HepG2 (cell line): ENCODE results near the gene KMT2D. TPM values are rescaled to one million over a fixed set of nuclear protein-coding genes. Genes with fewer than 3 reads are reported as not detected.

Experiments used
- ATAC-seq: fragments of 200-7000 bp; cut with Tn5 transposase; 3 replicates; pipeline ENCODE4 v1.9.1; 2020; ENCODE audit warnings: mild to moderate bottlenecking, moderate library complexity
- BruUV-seq: library from RNA; stranded (reverse); fragments of 400-500 nt; replicated peaks from 2 replicates; lab custom pipeline; 2021; lab: Mats Ljungman, UMichigan
- CTCF ChIA-PET: fragments of 300-600 bp; formaldehyde crosslinking; extraction: SDS; loops from one replicate; lab custom pipeline; 2021; ENCODE audit warnings: low total read pairs, inconsistent platforms, low intra/inter-chr PET ratio; lab: Yijun Ruan, JAX
- POLR2A ChIA-PET: fragments of 350-600 bp; sonication (Branson Sonifier 250); formaldehyde crosslinking; loops from one replicate; lab custom pipeline; 2020; ENCODE audit warnings: antibody characterized with exemption, inconsistent platforms; lab: Yijun Ruan, JAX
- DNase-seq: peaks from one replicate; pipeline ENCODE4 v3.0.0-alpha.2; 2015; ENCODE audit warnings: low spot score
- FAIRE-seq: peaks from 3 replicates; lab custom pipeline; 2011; peaks lifted over from hg19 to GRCh38; lab: Jason Lieb, UNC
- H2AFZ ChIP-seq: one replicate; pipeline ENCODE4 v1.6.1; 2011; ENCODE audit warnings: low read length, inconsistent platforms
- H3K27ac ChIP-seq: fragments of 300-600 bp; 3 replicates; pipeline ENCODE4 v1.8.0; 2011; ENCODE audit warnings: mixed run types, mild to moderate bottlenecking, mixed read lengths, low read length, inconsistent platforms; ENCODE audit not compliant: insufficient read depth; ENCODE audit errors: extremely low read length
- H3K27me3 ChIP-seq, 2 experiments: fragments of 200-600 bp in 1 of 2; 2 replicates in 1 of 2; 3 replicates in 1 of 2; pipeline versions ENCODE4 v1.6.0 to v1.8.0; 2011; ENCODE audit warnings: low read length in 2 of 2, mild to moderate bottlenecking in 2 of 2, moderate library complexity in 2 of 2, inconsistent platforms in 1 of 2; ENCODE audit not compliant: insufficient read depth in 2 of 2, control insufficient read depth in 1 of 2
- H3K36me3 ChIP-seq, 2 experiments: fragments of 200-600 bp in 1 of 2; replicated peaks in 1 of 2; 2 replicates in 1 of 2; 3 replicates in 1 of 2; pipeline versions ENCODE4 v1.5.1 to v1.8.0; 2011; ENCODE audit warnings: low read length in 2 of 2, inconsistent platforms in 1 of 2; ENCODE audit not compliant: insufficient read depth in 2 of 2, control insufficient read depth in 1 of 2
- H3K4me1 ChIP-seq: 2 replicates; pipeline ENCODE4 v1.5.1; 2012; ENCODE audit warnings: low read length, inconsistent platforms; ENCODE audit not compliant: insufficient read depth
- H3K4me2 ChIP-seq: 2 replicates; pipeline ENCODE4 v1.6.0; 2011; ENCODE audit warnings: low read depth, low read length, inconsistent platforms
- H3K4me3 ChIP-seq, 3 experiments: fragments of 200-600 bp in 1 of 3; sonication (generic), shearing (Covaris generic) in 1 of 3; replicated peaks in 1 of 3; 2 replicates each; pipeline ENCODE4 v1.5.1; 2011 to 2016; ENCODE audit warnings: low read length in 3 of 3, inconsistent platforms in 2 of 3, low read depth in 2 of 3, mild to moderate bottlenecking in 2 of 3, control low read depth in 1 of 3, mixed read lengths in 1 of 3; ENCODE audit not compliant: insufficient read depth in 1 of 3
- H3K79me2 ChIP-seq: one replicate; pipeline ENCODE4 v1.6.1; 2011; ENCODE audit warnings: low read length, inconsistent platforms; ENCODE audit not compliant: insufficient read depth
- H3K9ac ChIP-seq: 2 replicates; pipeline ENCODE4 v1.6.0; 2011; ENCODE audit warnings: mild to moderate bottlenecking, low read depth, low read length, inconsistent platforms; ENCODE audit not compliant: insufficient read depth
- H3K9me3 ChIP-seq: 2 replicates; pipeline ENCODE4 v1.5.1; 2012; ENCODE audit warnings: mild to moderate bottlenecking, low read length
- H4K20me1 ChIP-seq: 2 replicates; pipeline ENCODE4 v1.6.0; 2011; ENCODE audit warnings: inconsistent platforms, mild to moderate bottlenecking, low read length, moderate library complexity; ENCODE audit not compliant: insufficient read depth
- DNMT1 ChIP-seq: sonication (generic); formaldehyde crosslinking; IDR thresholded peaks from 2 replicates; pipeline ENCODE4 v1.5.1; 2020; ENCODE audit warnings: mild to moderate bottlenecking, missing genetic modification reagents
- GZF1 ChIP-seq: sonication (generic); formaldehyde crosslinking; IDR thresholded peaks from 2 replicates; pipeline ENCODE4 v1.5.1; 2020; ENCODE audit warnings: mild to moderate bottlenecking, missing genetic modification reagents
- HNRNPL ChIP-seq: fragments of 200-400 bp; formaldehyde crosslinking; IDR thresholded peaks from 2 replicates; pipeline ENCODE4 v1.6.1; 2017; ENCODE audit warnings: mild to moderate bottlenecking, low read depth, low read length
- HOXA9 ChIP-seq: sonication (generic); formaldehyde crosslinking; IDR thresholded peaks from 2 replicates; pipeline ENCODE4 v1.8.1; 2022; ENCODE audit warnings: missing genetic modification reagents, mild to moderate bottlenecking, moderate library complexity, borderline replicate concordance
- NCOA2 ChIP-seq: sonication (generic); formaldehyde crosslinking; IDR thresholded peaks from 2 replicates; pipeline ENCODE4 v1.8.0; 2022; ENCODE audit warnings: inconsistent platforms
- SMC3 ChIP-seq: IDR thresholded peaks from 2 replicates; pipeline ENCODE4 v1.6.1; 2011; ENCODE audit warnings: low read length, improper control_type of control experiment
- TEAD3 ChIP-seq: optimal IDR thresholded peaks from 2 replicates; pipeline ENCODE3; 2016; ENCODE audit warnings: borderline replicate concordance
- YY1 ChIP-seq: IDR thresholded peaks from 2 replicates; pipeline ENCODE4 v1.6.1; 2011; ENCODE audit warnings: low read length, low read depth, moderate library complexity, mild to moderate bottlenecking; ENCODE audit not compliant: insufficient read depth, insufficient replicate concordance
- ZKSCAN8 ChIP-seq: IDR thresholded peaks from 2 replicates; pipeline ENCODE4 v1.6.1; 2016; ENCODE audit warnings: borderline replicate concordance, missing genetic modification reagents, missing compliant biosample characterization
- ZNF614 ChIP-seq: IDR thresholded peaks from 2 replicates; pipeline ENCODE4 v1.6.1; 2018; ENCODE audit warnings: missing biosample characterization, missing genetic modification reagents, inconsistent platforms, borderline replicate concordance
- ZNF709 ChIP-seq: sonication (generic); formaldehyde crosslinking; IDR thresholded peaks from 2 replicates; pipeline ENCODE4 v1.5.0; 2020; ENCODE audit warnings: mild to moderate bottlenecking, missing genetic modification reagents
- ZNF75D ChIP-seq: sonication (generic); formaldehyde crosslinking; IDR thresholded peaks from 2 replicates; pipeline ENCODE4 v1.8.1; 2023; ENCODE audit warnings: missing genetic modification reagents, mild to moderate bottlenecking, borderline replicate concordance
- ZNF775 ChIP-seq: sonication (generic); formaldehyde crosslinking; IDR thresholded peaks from 2 replicates; pipeline ENCODE4 v1.4.0; 2020; ENCODE audit warnings: missing genetic modification reagents, mild to moderate bottlenecking, moderate library complexity, borderline replicate concordance
- ZNF839 ChIP-seq: sonication (generic); formaldehyde crosslinking; IDR thresholded peaks from 2 replicates; pipeline ENCODE4 v1.4.0; 2020; ENCODE audit warnings: missing genetic modification reagents, mild to moderate bottlenecking, borderline replicate concordance
- WGBS: methylation state at CpG from one replicate; pipeline ENCODE4 v1.1.6; 2017; ENCODE audit warnings: low lambda C conversion rate; 5-methylcytosine and 5-hydroxymethylcytosine counted together
- in situ Hi-C: cut with HindIII; loops from 2 replicates; pipeline ENCODE4 v1.10.0; 2017; ENCODE audit warnings: low pct_unique_long_range_greater_than_20kb; ENCODE audit not compliant: extremely low pct_ligation_motif_present
- intact Hi-C: fragments of 100-400 bp; cut with micrococcal nuclease; formaldehyde crosslinking; loops from one replicate; pipeline ENCODE4 v1.10.0; 2022; ENCODE audit not compliant: unreplicated experiment
- polyA plus RNA-seq, 8 experiments: library from polyadenylated mRNA; depleted of rRNA in 3 of 8; stranded (reverse) in 7 of 8; unstranded in 1 of 8; fragments of >200 nt; fragmentation: Illumina TruSeq in 4 of 8; extraction: Trizol in 4 of 8; gene quantifications; 2 replicates each; pipeline versions ENCODE4 v1.2.1 to v1.2.3, GENCODE V29; 2011 to 2016; ENCODE audit warnings: low read depth in 4 of 8, missing spikeins in 1 of 8, mixed read lengths in 1 of 8; ENCODE audit not compliant: insufficient read depth in 1 of 8
- total RNA-seq, 5 experiments: library from RNA; depleted of rRNA; stranded (reverse); fragments of >200 nt; fragmentation: Illumina TruSeq; extraction: Trizol; gene quantifications; 2 replicates each; pipeline ENCODE4 v1.2.3, GENCODE V29; 2016; ENCODE audit warnings: low read depth in 1 of 5
- TF ChIP-seq, protein P1 (sequence below): sonication (generic); formaldehyde crosslinking; IDR thresholded peaks from 2 replicates; pipeline ENCODE4 v1.4.0; 2020; ENCODE audit warnings: missing genetic modification reagents, borderline replicate concordance

KMT2D gene
- total and polyA plus RNA-seq, 2 of the 13 experiments (the other 11 are each of a cell fraction or from before 2014, with no cell fraction given), result 8.1 to 10.4 TPM

DNA sequence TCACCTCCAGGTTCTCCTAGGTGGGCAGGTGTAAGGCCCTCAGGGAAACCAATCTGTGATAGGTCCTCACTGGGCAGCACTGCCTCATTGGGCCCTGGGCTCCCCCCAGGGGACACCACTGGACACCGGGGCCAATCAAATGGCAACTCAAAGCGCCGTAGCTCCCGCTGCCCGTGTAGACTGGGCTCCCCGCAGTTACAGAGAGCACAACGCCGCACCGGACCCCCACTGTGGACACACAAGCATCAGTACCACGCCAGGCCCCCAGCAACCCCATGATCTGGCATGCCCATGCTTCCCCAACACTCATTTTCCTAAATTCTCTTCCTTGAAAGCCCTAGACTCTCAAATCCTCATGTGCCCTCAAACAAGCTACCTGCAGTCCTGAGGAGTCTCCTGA, 6.1 kb downstream of the KMT2D start:
- no peak overlapping the region for H3K27ac ChIP-seq
- DNase-seq, result no peak
- no peak for ATAC-seq
- no peak overlapping the region for H3K4me3 ChIP-seq
- ChIA-PET POLR2A (no interaction called here), CTCF (no interaction called here)
- H3K79me2 ChIP-seq, result peaks cover 50% of the 10 kb centered on the region
- H3K9ac ChIP-seq, result no peak overlapping the region
- no peaks in the 10 kb centered on the region; a peak in 1 of 5 replicates for H3K27me3 ChIP-seq
- peaks cover 59% of the 10 kb centered on the region for H4K20me1 ChIP-seq
- H3K9me3 ChIP-seq, result no peaks in the 10 kb centered on the region
- no peak overlapping the region for H3K4me2 ChIP-seq
- H2AFZ ChIP-seq, result no peak overlapping the region
- H3K36me3 ChIP-seq, result peaks cover 46 to 63% of the 10 kb centered on the region in 2 experiments
- intact Hi-C loops (no loop called here), in situ Hi-C loops (no loop called here)
- 98% methylated on average over 8 of the region's 10 CpGs for WGBS
- TF ChIP-seq ZNF775 (CRISPR knock-in tag) (no peak), SMC3 (no peak), HNRNPL (no peak)
- peaks cover 42% of the 10 kb centered on the region for H3K4me1 ChIP-seq
- FAIRE-seq, result no peak
- no TSS peak for BruUV-seq

DNA sequence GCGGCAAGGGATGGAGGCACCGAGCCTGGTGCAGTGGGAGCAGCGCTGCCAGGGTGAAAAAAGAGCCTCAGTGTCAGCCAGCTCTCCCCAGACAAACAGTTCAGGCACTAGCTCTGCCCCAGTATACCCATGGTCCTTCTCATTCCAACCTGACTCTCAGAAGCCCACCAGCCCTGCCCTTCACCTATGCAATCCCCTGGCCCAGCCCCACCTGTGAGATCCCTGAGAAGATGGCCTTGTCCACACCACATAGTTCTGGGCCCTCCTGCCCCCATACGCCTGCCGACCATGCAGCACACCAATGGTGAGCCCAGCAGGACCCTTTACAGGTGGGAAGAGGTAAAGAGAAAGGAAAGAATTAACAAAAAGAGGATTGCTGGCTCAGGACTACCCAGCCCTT, 6.5 kb downstream of the KMT2D start:
- intact Hi-C loops (no loop called here), in situ Hi-C loops (no loop called here)
- ChIA-PET CTCF (no interaction called here), POLR2A (no interaction called here)
- no peak overlapping the region for H3K9ac ChIP-seq
- no peaks in the 10 kb centered on the region; a peak in 1 of 5 replicates for H3K27me3 ChIP-seq
- peaks cover 56% of the 10 kb centered on the region for H4K20me1 ChIP-seq
- no peak for ATAC-seq
- DNase-seq, result no peak
- FAIRE-seq, result no peak
- H3K4me3 ChIP-seq, result no peak overlapping the region
- H3K36me3 ChIP-seq, result peaks cover 50 to 67% of the 10 kb centered on the region in 2 experiments
- H3K9me3 ChIP-seq, result no peaks in the 10 kb centered on the region
- no peak overlapping the region for H3K4me2 ChIP-seq
- peaks cover 46% of the 10 kb centered on the region for H3K79me2 ChIP-seq
- TF ChIP-seq GZF1, result no peak
- no peak for TF ChIP-seq ZNF839
- TF ChIP-seq YY1, result no peak
- no peak for TF ChIP-seq TEAD3
- no peak for TF ChIP-seq HOXA9
- no peak for TF ChIP-seq ZNF709 (CRISPR knock-in tag)
- TF ChIP-seq DNMT1 (CRISPR knock-in tag), result no peak
- no peak for TF ChIP-seq ZKSCAN8 (CRISPR knock-in tag)
- no peak for TF ChIP-seq SMC3
- TF ChIP-seq, protein P1, sequence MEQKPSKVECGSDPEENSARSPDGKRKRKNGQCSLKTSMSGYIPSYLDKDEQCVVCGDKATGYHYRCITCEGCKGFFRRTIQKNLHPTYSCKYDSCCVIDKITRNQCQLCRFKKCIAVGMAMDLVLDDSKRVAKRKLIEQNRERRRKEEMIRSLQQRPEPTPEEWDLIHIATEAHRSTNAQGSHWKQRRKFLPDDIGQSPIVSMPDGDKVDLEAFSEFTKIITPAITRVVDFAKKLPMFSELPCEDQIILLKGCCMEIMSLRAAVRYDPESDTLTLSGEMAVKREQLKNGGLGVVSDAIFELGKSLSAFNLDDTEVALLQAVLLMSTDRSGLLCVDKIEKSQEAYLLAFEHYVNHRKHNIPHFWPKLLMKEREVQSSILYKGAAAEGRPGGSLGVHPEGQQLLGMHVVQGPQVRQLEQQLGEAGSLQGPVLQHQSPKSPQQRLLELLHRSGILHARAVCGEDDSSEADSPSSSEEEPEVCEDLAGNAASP (CRISPR knock-in tag), result no peak
- no peak for TF ChIP-seq ZNF614 (CRISPR knock-in tag)
- no peak for TF ChIP-seq NCOA2 (CRISPR knock-in tag)
- TF ChIP-seq ZNF75D, result no peak
- peaks cover 42% of the 10 kb centered on the region for H3K4me1 ChIP-seq
- no TSS peak for BruUV-seq
- WGBS, result 100% methylated on average over 5 of the region's 5 CpGs
- no peak overlapping the region for H3K27ac ChIP-seq
- no peak overlapping the region for H2AFZ ChIP-seq
